ENCODE results near the gene ZNF335. TPM values are rescaled to one million over a fixed set of nuclear protein-coding genes. Genes with fewer than 3 reads are reported as not detected.

Gene ZNF335
- total and polyA plus RNA-seq, 2 of the 13 experiments (the other 11 are each of a cell fraction or from before 2014, with no cell fraction given) = 9.7 to 13.7 TPM

GRCh38 chr20:45933266-45934045, 38.5 kb downstream of the ZNF335 start (continued):
- no peak; the same call in 1 of the 2 replicates for TF ChIP-seq ZSCAN21 (CRISPR knock-in tag; IDR thresholded peaks at IDR 0.05; ENCODE audit: borderline replicate concordance)
- TF ChIP-seq TOE1 (CRISPR knock-in tag; IDR thresholded peaks at IDR 0.05) = no peak; the same call in 1 of the 2 replicates
- no peak for TF ChIP-seq CERS6 (CRISPR knock-in tag; IDR thresholded peaks at IDR 0.05)
- TF ChIP-seq PLSCR1 (CRISPR knock-in tag; IDR thresholded peaks at IDR 0.05; ENCODE audit: borderline replicate concordance) = 0 out of 2 replicates have a peak, but pooled peaks have one; percentile 40
- no peak for TF ChIP-seq PCBP2 (optimal IDR thresholded peaks at IDR 0.05; ENCODE audit: low read depth, low read length, poor library complexity, severe bottlenecking)
- no peak for TF ChIP-seq ZNF101 (CRISPR knock-in tag; IDR thresholded peaks at IDR 0.05; ENCODE audit: borderline replicate concordance, low read depth)
- no peak for TF ChIP-seq ZNF451 (CRISPR knock-in tag; IDR thresholded peaks at IDR 0.05)
- TF ChIP-seq ZNF280B (CRISPR knock-in tag; IDR thresholded peaks at IDR 0.05; ENCODE audit: borderline replicate concordance) = no peak
- no peak for TF ChIP-seq EZH2 (conservative IDR thresholded peaks at IDR 0.05; ENCODE audit: low read depth, low read length)
- peak; percentile 85 for TF ChIP-seq ETV5 (CRISPR knock-in tag; IDR thresholded peaks at IDR 0.05; ENCODE audit: borderline replicate concordance)
- TF ChIP-seq ZBTB14 (CRISPR knock-in tag; IDR thresholded peaks at IDR 0.05) = no peak
- peak; percentile 58 for TF ChIP-seq YY1 (IDR thresholded peaks at IDR 0.05; ENCODE audit: insufficient read depth, insufficient replicate concordance, low read depth, low read length)
- TF ChIP-seq GLI4 (CRISPR knock-in tag; IDR thresholded peaks at IDR 0.05; ENCODE audit: borderline replicate concordance) = no peak
- no peak for TF ChIP-seq CBX1 (IDR thresholded peaks at IDR 0.05; ENCODE audit: low read depth)
- TF ChIP-seq ZNF264 (CRISPR knock-in tag; IDR thresholded peaks at IDR 0.05) = peak; percentile 43; the same call in 1 of the 2 replicates
- TF ChIP-seq KMT2A (CRISPR knock-in tag; IDR thresholded peaks at IDR 0.05) = no peak
- no peak for TF ChIP-seq ZFP41 (CRISPR knock-in tag; IDR thresholded peaks at IDR 0.05; ENCODE audit: borderline replicate concordance)
- TF ChIP-seq JDP2 (CRISPR knock-in tag; IDR thresholded peaks at IDR 0.05; ENCODE audit: borderline replicate concordance) = no peak; the same call in 1 of the 2 replicates
- TF ChIP-seq ARID2 (CRISPR knock-in tag; IDR thresholded peaks at IDR 0.05; ENCODE audit: borderline replicate concordance) = 0 out of 2 replicates have a peak, but pooled peaks have one; percentile 35
- TF ChIP-seq SRSF9 (IDR thresholded peaks at IDR 0.05; ENCODE audit: borderline replicate concordance, insufficient read depth, low read depth, low read length, poor library complexity, severe bottlenecking) = no peak
- 0 out of 2 replicates have a peak, but pooled peaks have one; percentile 13 for TF ChIP-seq POGK (CRISPR knock-in tag; conservative IDR thresholded peaks at IDR 0.05)
- 0 out of 2 replicates have a peak, but pooled peaks have one; percentile 34 for TF ChIP-seq ZNF333 (CRISPR knock-in tag; IDR thresholded peaks at IDR 0.05; ENCODE audit: borderline replicate concordance)

Measured in HepG2 (cell line).